CD4-positive, alpha-beta T cell treated with Interleukin-4 for 1 hour (primary cell): ENCODE results near the gene TSPYL6.
A peak's percentile ranks its signal among the peaks of the same experiment; 100 is the strongest.
"Not testable (repeated sequence)": the region's sequence is repeated elsewhere in the genome, so short reads cannot be mapped to it uniquely, and the experiment has no call there.

ENCODE experiments used
- DNase-seq, 2 donors: peaks; one replicate each; pipeline ENCODE4 v3.0.0-alpha.2; 2020 to 2022

The TSPYL6 gene

GRCh38 chr2:54256091-54256694, at the start of gene TSPYL6:
Gene TSPYL6 (minus strand): TSS chr2:54256229. CDS start chr2:54256151, 78 bp downstream.
- no peak for DNase-seq

- DNase-seq, result no peak
These were observed 47.6 kb upstream of the TSPYL6 start for GRCh38 chr2:54303631-54304030.

DNA sequence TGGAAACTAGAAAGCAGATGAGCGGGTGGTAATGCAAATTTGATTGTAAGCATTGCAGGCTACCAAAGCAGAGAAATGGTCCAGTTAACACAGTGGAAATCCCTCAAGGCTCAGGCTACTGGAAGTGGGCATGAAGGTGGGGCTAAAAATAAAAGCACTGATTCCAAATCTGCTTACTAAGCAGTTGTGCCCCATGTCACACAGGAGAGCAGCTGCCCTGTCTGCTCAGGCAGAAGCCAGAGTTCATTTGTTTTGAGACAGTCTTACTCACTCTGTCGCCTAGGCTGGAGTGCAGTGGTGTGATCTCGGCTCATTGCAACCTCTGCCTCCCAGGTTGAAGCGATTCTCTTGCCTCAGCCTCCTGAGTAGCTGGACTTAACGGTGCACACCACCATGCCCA, 42.5 kb upstream of the TSPYL6 start:
- DNase-seq, result no peak

DNA sequence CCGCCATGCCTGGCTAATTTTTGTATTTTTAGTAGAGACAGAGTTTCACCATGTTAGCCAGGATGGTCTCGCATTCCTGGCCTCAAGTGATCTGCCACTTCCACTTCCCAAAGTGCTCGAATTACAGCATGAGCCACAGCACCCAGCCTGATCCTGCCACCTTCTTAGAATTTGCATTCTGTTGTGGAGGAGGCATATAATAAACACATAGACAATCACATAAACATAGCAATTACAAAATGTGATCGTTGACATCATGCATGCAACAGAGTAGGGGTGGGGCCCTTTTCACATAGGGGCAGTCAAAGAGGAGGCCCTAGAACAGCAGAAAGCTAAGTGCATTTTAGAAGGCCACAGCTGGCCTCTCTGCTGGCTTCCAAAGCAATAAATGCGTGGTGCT, 39.9 kb upstream of the TSPYL6 start:
- no peak for DNase-seq

- not testable (repeated sequence) for DNase-seq
These were observed 38.6 kb upstream of the TSPYL6 start for GRCh38 chr2:54294665-54295064.

DNA sequence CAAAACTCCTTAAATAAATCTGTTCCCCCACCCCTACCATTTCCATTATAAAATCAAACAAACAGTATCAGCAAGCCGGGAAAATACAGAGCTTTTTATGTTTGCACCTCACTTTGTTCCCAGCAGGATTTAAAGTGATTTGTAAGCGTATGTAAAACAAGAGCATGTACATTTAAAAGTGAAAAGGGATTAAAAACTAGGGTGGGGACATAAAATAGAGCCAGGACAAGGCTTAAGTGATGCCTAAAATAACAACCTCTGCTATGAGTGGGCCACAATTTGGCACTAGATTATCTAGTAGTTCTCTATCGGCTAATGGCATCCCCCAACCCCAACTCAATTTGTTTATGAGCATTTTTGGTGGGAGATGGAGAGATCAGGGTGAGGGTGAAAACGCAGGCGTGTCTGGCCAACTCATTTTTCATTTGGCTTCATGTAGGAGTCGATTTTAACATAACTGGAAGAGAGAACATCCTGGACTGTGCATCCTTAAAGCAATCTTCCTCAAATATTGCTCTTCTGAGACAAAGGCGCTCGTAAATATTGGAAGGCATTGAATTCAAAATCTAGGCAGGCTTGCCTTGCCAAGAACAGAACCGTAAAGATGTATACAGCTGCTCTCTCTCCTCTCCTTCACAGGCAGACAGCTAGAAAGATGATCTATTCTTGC, 34.5 kb upstream of the TSPYL6 start:
- no peak for DNase-seq

DNA sequence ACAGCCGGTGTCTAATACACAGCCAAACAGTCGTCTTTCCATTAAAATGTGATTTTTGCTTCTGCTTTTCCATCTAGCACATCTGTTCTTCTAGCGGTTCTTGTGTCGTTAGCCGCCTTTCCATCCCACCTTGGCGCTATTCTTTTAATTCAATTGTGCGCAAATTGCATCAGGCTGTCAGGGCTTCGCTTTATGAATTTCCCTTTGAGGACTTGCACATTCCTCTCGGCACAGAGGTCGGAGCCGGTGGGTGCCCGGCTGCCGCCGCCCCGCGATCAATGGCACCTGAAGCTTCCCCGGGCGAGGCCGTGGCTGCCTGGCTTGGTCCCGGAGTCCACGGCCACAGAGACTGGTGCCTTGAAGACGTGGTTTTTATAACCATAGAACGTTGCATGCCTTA, 33.9 kb upstream of the TSPYL6 start:
- DNase-seq, result no peak

GRCh38 chr2:54287532-54287931, 31.5 kb upstream of the TSPYL6 start:
- DNase-seq, result no peak

GRCh38 chr2:54285451-54285850, 29.4 kb upstream of the TSPYL6 start:
- DNase-seq, result no peak

- no peak for DNase-seq
These were observed 28.8 kb upstream of the TSPYL6 start for GRCh38 chr2:54284826-54285225.

DNA sequence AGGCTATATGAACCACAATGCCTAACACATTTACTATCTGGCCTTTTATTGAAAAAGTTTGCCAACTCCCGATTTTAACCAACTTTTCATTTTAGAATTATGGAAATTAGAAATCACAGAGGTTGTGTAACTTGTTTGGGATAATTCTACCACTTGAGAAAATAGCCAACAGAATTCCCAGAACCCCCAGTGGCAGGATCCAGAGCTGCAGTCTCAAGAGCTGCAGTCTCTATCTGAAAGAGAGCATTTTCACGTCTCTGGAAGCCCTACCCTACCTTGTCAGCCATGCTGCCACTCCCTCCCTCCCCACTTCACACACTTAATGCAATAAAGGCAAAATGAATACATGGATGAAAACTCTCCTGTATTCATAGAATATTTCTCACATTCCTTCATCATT, 23.4 kb upstream of the TSPYL6 start:
- DNase-seq, result no peak

- no peak for DNase-seq
These were observed 19.5 kb upstream of the TSPYL6 start for GRCh38 chr2:54275541-54275940.

GRCh38 chr2:54274781-54275242, 18.8 kb upstream of the TSPYL6 start:
- no peak for DNase-seq

DNA sequence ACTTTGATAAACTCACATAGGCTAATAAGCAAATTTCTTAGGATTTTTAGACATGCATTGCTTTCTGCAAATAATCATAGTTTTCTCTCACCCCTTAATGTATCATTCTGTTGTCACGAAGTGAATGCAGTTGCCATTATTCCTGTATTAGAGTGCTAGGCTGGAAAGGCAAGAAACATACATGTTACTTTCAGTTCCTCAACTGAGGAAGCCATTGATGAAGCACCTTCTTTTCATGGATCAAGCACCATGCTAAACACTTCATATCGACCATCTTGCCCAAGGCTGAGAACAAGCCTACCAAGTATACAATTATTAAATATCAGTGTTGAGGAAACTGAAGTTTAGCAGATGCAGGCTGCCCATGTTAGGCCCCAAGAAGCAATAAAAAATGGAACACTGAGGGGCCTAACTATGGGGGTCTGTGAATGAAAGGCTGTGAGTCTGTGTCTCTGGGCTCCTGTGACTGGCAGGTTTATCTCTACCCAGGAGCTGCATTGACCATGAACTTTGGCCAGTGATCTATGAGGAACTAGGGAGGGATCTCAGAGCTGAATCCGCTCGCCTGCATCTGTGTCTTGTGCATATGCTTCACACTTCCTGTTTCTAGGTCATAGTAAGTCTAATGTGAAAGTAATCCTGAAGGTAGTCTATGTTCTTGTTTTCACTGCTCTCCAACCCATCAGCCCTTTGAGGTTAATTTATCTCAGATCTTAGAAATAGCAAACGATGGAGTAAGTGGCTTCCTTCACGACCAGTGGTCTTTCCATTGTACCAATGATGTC, 16.0 kb upstream of the TSPYL6 start:
- peak; percentile 3 to 27 for DNase-seq

- DNase-seq, result no peak
These were observed 15.2 kb upstream of the TSPYL6 start for GRCh38 chr2:54271189-54271588.

- no peak for DNase-seq
These were observed 11.5 kb upstream of the TSPYL6 start for GRCh38 chr2:54267577-54267976.

GRCh38 chr2:54265081-54265480, 9.1 kb upstream of the TSPYL6 start:
- not testable (repeated sequence) for DNase-seq

DNA sequence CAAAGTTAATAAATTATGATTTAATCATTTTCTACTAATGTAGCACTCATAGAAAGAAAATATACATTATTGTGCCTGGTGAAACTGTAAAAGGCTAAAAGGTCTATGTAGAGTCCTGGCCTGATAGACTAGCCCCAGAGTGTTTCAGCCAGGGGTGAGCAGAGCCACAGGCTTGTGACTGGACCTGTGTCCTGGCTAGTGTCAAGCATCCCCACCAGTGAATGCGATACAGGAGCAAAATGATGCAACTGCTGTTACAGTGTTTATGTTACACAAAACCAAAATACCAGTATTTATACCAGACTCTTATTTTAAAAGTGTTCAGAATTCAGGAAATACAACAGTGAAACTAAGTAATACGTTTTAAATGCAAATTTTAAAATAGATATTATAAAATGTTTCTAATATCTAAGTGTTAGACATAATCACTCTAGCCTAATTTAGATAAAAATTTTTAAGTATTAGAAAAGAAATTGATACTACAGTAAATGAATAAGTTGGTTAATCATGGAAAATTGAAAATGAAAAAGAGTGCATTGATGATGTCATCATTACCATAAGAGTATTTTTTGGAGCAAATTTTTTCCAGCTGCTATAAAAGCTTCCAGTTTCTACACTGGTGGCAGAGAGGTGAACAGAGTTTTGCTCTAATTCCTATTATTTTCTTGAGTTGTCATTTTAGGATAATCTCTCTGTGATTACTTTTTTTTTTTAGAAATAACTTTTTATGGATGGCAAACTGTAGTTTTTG, 6.2 kb upstream of the TSPYL6 start:
- no peak for DNase-seq

GRCh38 chr2:54261537-54261936, 5.5 kb upstream of the TSPYL6 start:
- no peak for DNase-seq

GRCh38 chr2:54260241-54260595, 4.2 kb upstream of the TSPYL6 start:
- no peak for DNase-seq

- DNase-seq, result no peak
These were observed 3.6 kb upstream of the TSPYL6 start for GRCh38 chr2:54259413-54260240.

DNA sequence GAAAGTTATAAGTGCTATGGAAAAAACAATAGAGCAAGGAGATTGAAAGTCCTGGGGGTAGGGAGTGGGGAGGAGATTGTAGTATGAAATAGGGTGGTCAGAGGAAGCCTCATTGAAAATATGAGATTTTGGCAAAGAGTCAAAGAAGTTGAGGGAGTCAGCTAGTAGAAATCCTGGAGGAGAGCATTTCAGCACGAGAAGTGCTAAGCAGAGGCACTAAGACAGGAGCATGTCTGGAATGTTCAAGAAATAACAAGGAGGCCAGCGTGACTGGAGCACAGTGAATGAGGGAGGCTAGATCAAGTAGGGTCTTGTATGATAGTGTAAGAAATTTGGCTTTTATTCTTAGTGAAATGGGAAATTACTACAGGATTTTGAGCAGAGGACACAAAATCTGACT, 2.1 kb upstream of the TSPYL6 start:
- no peak for DNase-seq
